ENCODE measurements around the gene RABEP2. TPM values are rescaled to one million over a fixed set of nuclear protein-coding genes. Genes with fewer than 3 reads are reported as not detected.
"Not testable (repeated sequence)": the region's sequence is repeated elsewhere in the genome, so short reads cannot be mapped to it uniquely, and the experiment has no call there.

The RABEP2 gene
- polyA plus RNA-seq, 2 donors, result 23.5 to 46.9 TPM

DNA sequence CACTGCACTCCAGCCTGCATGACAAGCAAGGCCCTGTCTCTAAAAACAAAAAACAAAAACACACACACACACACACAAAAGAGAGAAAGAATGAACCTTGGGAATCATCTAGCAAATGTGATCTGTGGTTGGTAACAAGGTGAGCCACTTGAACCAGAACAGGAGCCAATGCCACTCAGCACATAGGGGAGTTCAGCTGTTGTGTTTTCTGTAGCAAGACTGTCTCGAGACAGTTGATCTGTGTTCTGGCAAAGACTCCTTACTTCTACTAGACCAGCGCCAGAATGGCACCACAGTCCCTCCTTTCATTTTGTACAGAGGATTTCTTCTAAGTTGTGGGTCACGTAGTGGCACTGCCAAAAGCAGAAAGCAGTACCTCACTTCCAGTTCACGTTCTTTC lies 26.1 kb downstream of the RABEP2 start:
- no peaks in the 10 kb centered on the region for H3K36me3 ChIP-seq (ENCODE audit: control insufficient read depth in 2 of 2, insufficient read depth in 2 of 2, low read length in 1 of 2)
- H3K27ac ChIP-seq (ENCODE audit: low read depth in 2 of 2, low read length in 1 of 2), result no peak overlapping the region
- H3K9me3 ChIP-seq (ENCODE audit: control insufficient read depth in 2 of 2, insufficient read depth in 1 of 2, low read depth in 1 of 2, low read length in 1 of 2), result no peaks in the 10 kb centered on the region
- no peak overlapping the region for H3K4me3 ChIP-seq (ENCODE audit: low read depth in 1 of 2, low read length in 2 of 2)
- no peaks in the 10 kb centered on the region for H3K27me3 ChIP-seq (ENCODE audit: control insufficient read depth in 1 of 2, insufficient read depth in 2 of 2, low read length in 2 of 2)
- 85% methylated on average over 4 of the region's 4 CpGs for WGBS, 2 donors
- no peaks in the 10 kb centered on the region for H3K4me1 ChIP-seq (ENCODE audit: control insufficient read depth in 2 of 2, insufficient read depth in 2 of 2, low read length in 1 of 2)

DNA sequence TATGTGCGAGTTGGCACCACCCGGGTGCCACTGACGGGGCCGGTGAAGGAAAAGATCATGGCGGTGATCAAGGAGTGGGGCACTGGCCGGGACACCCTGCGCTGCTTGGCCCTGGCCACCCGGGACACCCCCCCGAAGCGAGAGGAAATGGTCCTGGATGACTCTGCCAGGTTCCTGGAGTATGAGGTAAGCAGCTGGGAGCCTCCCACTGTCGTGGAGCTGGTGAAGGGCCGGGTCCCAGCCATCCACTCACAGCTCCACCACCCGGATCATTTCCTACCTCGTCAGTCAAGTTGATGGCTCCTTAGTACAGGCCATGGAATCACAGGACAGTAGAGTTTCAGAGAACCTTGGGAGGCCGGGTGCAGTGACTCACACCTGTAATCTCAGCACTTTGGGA lies 26.8 kb downstream of the RABEP2 start:
- Histone ChIP-seq H3K27ac (ENCODE audit: low read depth in 2 of 2, low read length in 1 of 2) (no peak overlapping the region), H3K36me3 (ENCODE audit: control insufficient read depth in 2 of 2, insufficient read depth in 2 of 2, low read length in 1 of 2) (no peaks in the 10 kb centered on the region), H3K9me3 (ENCODE audit: control insufficient read depth in 2 of 2, insufficient read depth in 1 of 2, low read depth in 1 of 2, low read length in 1 of 2) (no peaks in the 10 kb centered on the region), H3K4me3 (ENCODE audit: low read depth in 1 of 2, low read length in 2 of 2) (no peak overlapping the region), H3K4me1 (ENCODE audit: control insufficient read depth in 2 of 2, insufficient read depth in 2 of 2, low read length in 1 of 2) (no peaks in the 10 kb centered on the region), H3K27me3 (ENCODE audit: control insufficient read depth in 1 of 2, insufficient read depth in 2 of 2, low read length in 2 of 2) (no peaks in the 10 kb centered on the region)
- WGBS, 2 donors, result 84 to 86% methylated on average over 15 of the region's 15 CpGs

DNA sequence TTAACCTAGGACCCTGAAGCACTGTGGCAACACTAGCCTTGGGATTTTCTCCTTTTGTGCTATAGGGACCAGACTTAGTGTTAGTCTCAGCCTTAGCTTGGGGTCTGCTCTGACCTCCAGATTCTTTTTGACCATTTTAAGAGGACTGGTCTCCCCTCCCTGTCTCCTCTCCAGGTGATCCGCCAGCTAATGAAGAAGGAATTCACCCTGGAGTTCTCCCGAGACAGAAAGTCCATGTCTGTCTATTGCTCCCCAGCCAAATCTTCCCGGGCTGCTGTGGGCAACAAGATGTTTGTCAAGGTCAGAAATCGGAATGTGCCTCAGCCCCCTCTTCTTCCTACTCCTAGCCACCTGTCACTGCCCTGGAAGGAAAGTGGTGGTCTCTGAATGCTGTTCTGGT lies 27.2 kb downstream of the RABEP2 start:
- Histone ChIP-seq H3K27ac (ENCODE audit: low read depth in 2 of 2, low read length in 1 of 2) (no peak overlapping the region), H3K4me3 (ENCODE audit: low read depth in 1 of 2, low read length in 2 of 2) (no peak overlapping the region), H3K4me1 (ENCODE audit: control insufficient read depth in 2 of 2, insufficient read depth in 2 of 2, low read length in 1 of 2) (no peaks in the 10 kb centered on the region), H3K36me3 (ENCODE audit: control insufficient read depth in 2 of 2, insufficient read depth in 2 of 2, low read length in 1 of 2) (no peaks in the 10 kb centered on the region), H3K27me3 (ENCODE audit: control insufficient read depth in 1 of 2, insufficient read depth in 2 of 2, low read length in 2 of 2) (no peaks in the 10 kb centered on the region), H3K9me3 (ENCODE audit: control insufficient read depth in 2 of 2, insufficient read depth in 1 of 2, low read depth in 1 of 2, low read length in 1 of 2) (no peaks in the 10 kb centered on the region)
- WGBS, 2 donors, result 80 to 81% methylated on average over 4 of the region's 4 CpGs

DNA sequence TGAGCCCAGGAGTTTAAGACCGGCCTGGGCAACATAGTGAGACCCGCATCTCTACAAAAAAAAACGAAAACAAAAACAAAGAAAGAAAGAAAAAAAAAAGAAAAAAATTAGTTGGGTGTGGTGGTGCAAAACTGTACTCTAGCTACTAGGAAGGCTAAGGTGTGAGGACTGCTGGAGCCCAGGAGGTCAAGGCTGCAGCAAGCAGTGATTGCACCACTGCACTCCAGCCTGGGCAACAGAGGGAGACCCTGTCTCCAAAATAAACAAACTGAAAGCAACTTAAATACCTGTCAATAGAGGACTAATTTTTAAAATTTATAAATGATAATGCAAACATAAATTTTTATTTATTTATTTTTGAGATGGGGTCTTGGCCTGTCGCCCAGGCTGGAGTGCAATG lies 29.4 kb downstream of the RABEP2 start:
- H3K4me3 ChIP-seq (ENCODE audit: low read depth in 1 of 2, low read length in 2 of 2), result no peak overlapping the region
- no peaks in the 10 kb centered on the region for H3K27me3 ChIP-seq (ENCODE audit: control insufficient read depth in 1 of 2, insufficient read depth in 2 of 2, low read length in 2 of 2)
- WGBS, 2 donors, result 86 to 88% methylated on average over 4 of the region's 4 CpGs
- no peaks in the 10 kb centered on the region for H3K36me3 ChIP-seq (ENCODE audit: control insufficient read depth in 2 of 2, insufficient read depth in 2 of 2, low read length in 1 of 2)
- H3K4me1 ChIP-seq (ENCODE audit: control insufficient read depth in 2 of 2, insufficient read depth in 2 of 2, low read length in 1 of 2), result no peaks in the 10 kb centered on the region
- H3K9me3 ChIP-seq (ENCODE audit: control insufficient read depth in 2 of 2, insufficient read depth in 1 of 2, low read depth in 1 of 2, low read length in 1 of 2), result no peaks in the 10 kb centered on the region
- no peak overlapping the region for H3K27ac ChIP-seq (ENCODE audit: low read depth in 2 of 2, low read length in 1 of 2)

DNA sequence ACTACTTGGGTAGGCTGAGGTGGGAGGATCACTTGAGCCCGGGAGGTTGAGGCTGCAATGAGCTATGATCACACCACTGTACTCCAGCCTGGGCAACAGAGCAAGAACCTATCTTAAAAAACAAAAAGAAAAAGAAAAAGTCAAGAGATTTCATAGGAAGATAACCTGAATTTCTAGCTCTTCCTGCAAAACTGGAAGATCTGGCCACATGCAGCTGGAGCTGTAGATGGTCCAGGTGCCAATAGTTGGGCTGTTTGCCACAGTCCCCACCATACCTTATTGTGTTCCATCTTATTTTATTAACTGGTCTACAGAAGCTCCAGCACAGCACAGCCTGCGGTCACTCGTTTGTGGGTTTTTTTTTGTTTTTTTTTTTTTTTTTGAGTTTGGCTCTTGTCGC lies 31.7 kb downstream of the RABEP2 start:
- no peak overlapping the region for H3K4me3 ChIP-seq (ENCODE audit: low read depth in 1 of 2, low read length in 2 of 2)
- H3K9me3 ChIP-seq (ENCODE audit: control insufficient read depth in 2 of 2, insufficient read depth in 1 of 2, low read depth in 1 of 2, low read length in 1 of 2), result no peaks in the 10 kb centered on the region
- no peaks in the 10 kb centered on the region for H3K36me3 ChIP-seq (ENCODE audit: control insufficient read depth in 2 of 2, insufficient read depth in 2 of 2, low read length in 1 of 2)
- H3K27me3 ChIP-seq (ENCODE audit: control insufficient read depth in 1 of 2, insufficient read depth in 2 of 2, low read length in 2 of 2), result no peaks in the 10 kb centered on the region
- H3K27ac ChIP-seq (ENCODE audit: low read depth in 2 of 2, low read length in 1 of 2), result no peak overlapping the region
- H3K4me1 ChIP-seq (ENCODE audit: control insufficient read depth in 2 of 2, insufficient read depth in 2 of 2, low read length in 1 of 2), result no peaks in the 10 kb centered on the region
- 90% methylated on average over 4 of the region's 4 CpGs for WGBS, 2 donors

DNA sequence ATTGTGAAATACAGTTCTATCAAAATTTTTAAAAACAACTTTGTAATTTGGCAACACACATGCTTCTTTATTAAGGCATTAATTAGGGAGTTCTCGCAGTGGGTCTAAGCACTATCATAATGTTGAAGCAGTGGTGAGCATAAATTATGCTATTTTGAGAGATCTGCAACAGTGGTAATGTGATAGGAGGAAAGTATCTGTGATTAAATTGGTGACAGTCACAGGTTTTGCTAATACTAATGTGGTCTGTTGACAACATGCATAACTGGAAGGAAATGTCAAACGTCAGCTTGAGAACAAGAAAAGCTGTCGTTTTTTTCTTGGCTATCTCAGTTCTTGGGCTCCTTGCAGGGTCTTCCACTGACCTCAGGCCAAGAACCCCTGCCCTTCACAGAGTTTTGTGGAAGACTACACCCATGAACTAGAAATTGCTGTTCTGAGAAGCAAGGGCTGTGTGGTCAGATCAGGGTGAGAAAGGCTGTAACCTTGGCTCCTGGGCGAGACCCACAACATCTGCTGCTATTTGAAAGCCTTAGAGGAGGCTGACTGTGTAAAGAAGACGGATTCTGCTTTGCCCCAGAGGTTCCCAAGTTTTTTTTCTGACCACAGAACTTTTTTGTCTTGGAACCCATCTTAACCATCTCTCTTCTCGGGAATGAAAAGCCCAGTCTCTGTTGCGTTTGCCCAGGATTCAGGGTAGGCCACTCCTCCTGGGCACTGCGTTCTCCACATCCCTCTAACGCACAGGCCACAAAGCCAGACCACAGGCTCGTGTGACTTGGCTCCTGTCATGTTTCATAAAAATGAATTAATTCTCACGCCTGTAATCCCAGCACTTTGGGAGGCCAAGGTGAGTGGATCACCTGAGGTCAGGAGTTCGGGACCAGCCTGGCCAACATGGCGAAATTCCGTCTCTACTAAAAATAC lies 32.8 kb downstream of the RABEP2 start:
- Histone ChIP-seq H3K27me3 (ENCODE audit: control insufficient read depth in 1 of 2, insufficient read depth in 2 of 2, low read length in 2 of 2) (no peaks in the 10 kb centered on the region), H3K27ac (ENCODE audit: low read depth in 2 of 2, low read length in 1 of 2) (no peak overlapping the region), H3K36me3 (ENCODE audit: control insufficient read depth in 2 of 2, insufficient read depth in 2 of 2, low read length in 1 of 2) (no peaks in the 10 kb centered on the region), H3K4me1 (ENCODE audit: control insufficient read depth in 2 of 2, insufficient read depth in 2 of 2, low read length in 1 of 2) (no peaks in the 10 kb centered on the region), H3K9me3 (ENCODE audit: control insufficient read depth in 2 of 2, insufficient read depth in 1 of 2, low read depth in 1 of 2, low read length in 1 of 2) (no peaks in the 10 kb centered on the region), H3K4me3 (ENCODE audit: low read depth in 1 of 2, low read length in 2 of 2) (no peak overlapping the region)
- 72% methylated on average over 14 of the region's 14 CpGs for WGBS, 2 donors

DNA sequence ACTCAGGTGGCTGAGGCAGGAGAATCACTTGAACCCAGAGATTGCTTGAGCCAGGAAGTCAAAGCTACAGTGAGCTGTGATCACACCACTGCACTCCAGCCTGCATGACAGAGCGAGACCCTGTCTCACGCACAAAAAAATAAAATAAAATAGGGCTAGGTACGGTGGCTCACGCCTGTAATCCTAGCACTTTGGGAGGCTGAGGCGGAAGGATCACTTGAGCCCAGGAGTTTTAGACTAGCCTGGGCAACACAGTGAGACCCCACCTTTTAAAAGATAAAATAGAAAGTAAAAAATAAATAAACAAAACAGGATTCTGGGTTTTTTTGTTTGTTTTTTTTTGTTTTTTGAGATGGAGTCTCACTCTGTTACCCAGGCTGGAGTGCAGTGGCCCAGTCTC lies 34.7 kb downstream of the RABEP2 start:
- not testable (repeated sequence) for H3K9me3 ChIP-seq (ENCODE audit: control insufficient read depth in 2 of 2, insufficient read depth in 1 of 2, low read depth in 1 of 2, low read length in 1 of 2); H3K27me3 ChIP-seq (ENCODE audit: control insufficient read depth in 1 of 2, insufficient read depth in 2 of 2, low read length in 2 of 2); H3K27ac ChIP-seq (ENCODE audit: low read depth in 2 of 2, low read length in 1 of 2); H3K36me3 ChIP-seq (ENCODE audit: control insufficient read depth in 2 of 2, insufficient read depth in 2 of 2, low read length in 1 of 2); H3K4me1 ChIP-seq (ENCODE audit: control insufficient read depth in 2 of 2, insufficient read depth in 2 of 2, low read length in 1 of 2); H3K4me3 ChIP-seq (ENCODE audit: low read depth in 1 of 2, low read length in 2 of 2)
- WGBS, 2 donors, result 93 to 94% methylated on average over 5 of the region's 5 CpGs

DNA sequence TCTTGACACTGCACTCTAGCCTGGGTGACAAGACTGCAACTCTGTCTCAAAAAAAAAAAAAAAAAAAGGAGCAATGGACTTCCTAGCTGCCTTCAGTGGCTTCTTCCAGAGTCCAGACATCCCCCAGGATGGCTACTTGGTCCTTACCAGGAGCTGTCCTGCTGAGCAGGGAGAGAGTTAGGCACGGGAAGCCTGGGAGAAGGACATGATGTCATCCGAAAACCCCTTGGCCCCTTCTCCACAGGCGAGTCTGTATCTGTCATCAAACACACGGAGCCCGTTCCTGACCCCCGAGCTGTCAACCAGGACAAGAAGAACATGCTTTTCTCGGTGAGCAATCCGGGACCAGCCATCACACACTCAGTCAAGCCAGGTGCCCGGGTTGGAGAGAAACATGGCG lies 38.1 kb downstream of the RABEP2 start:
- Histone ChIP-seq H3K27ac (ENCODE audit: low read depth in 2 of 2, low read length in 1 of 2) (no peak overlapping the region), H3K9me3 (ENCODE audit: control insufficient read depth in 2 of 2, insufficient read depth in 1 of 2, low read depth in 1 of 2, low read length in 1 of 2) (no peaks in the 10 kb centered on the region), H3K27me3 (ENCODE audit: control insufficient read depth in 1 of 2, insufficient read depth in 2 of 2, low read length in 2 of 2) (peaks cover 0 to 3% of the 10 kb centered on the region in 2 donors), H3K36me3 (ENCODE audit: control insufficient read depth in 2 of 2, insufficient read depth in 2 of 2, low read length in 1 of 2) (no peaks in the 10 kb centered on the region), H3K4me3 (ENCODE audit: low read depth in 1 of 2, low read length in 2 of 2) (no peak overlapping the region), H3K4me1 (ENCODE audit: control insufficient read depth in 2 of 2, insufficient read depth in 2 of 2, low read length in 1 of 2) (no peaks in the 10 kb centered on the region)
- WGBS, 2 donors, result 66 to 76% methylated on average over 10 of the region's 10 CpGs

DNA sequence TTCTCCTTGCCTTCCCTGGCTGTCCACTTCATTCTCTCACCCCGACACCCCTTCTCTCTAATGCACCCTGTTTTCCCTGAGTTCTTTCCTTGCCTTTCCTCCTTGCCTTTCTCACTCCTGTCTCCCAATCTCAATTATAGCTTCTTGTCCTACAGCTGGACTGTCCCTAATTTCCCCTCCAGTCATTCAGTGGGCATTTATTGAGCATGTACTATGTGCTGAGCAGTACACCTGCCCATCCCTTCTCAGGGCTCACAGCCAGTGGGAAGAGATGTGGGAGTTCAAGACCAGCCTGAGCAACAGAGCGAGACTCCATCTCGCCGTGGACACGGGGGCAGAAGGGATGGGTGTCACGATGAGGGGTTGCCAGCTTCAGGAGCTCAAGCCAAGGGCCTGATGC lies 41.0 kb downstream of the RABEP2 start:
- Histone ChIP-seq H3K36me3 (ENCODE audit: control insufficient read depth in 2 of 2, insufficient read depth in 2 of 2, low read length in 1 of 2) (no peaks in the 10 kb centered on the region), H3K27ac (ENCODE audit: low read depth in 2 of 2, low read length in 1 of 2) (no peak overlapping the region), H3K4me1 (ENCODE audit: control insufficient read depth in 2 of 2, insufficient read depth in 2 of 2, low read length in 1 of 2) (peaks cover 0 to 11% of the 10 kb centered on the region in 2 donors), H3K27me3 (ENCODE audit: control insufficient read depth in 1 of 2, insufficient read depth in 2 of 2, low read length in 2 of 2) (peaks cover 0 to 3% of the 10 kb centered on the region in 2 donors), H3K9me3 (ENCODE audit: control insufficient read depth in 2 of 2, insufficient read depth in 1 of 2, low read depth in 1 of 2, low read length in 1 of 2) (no peaks in the 10 kb centered on the region), H3K4me3 (ENCODE audit: low read depth in 1 of 2, low read length in 2 of 2) (no peak overlapping the region)
- 93 to 96% methylated on average over 6 of the region's 6 CpGs for WGBS, 2 donors
